Spinal cord (tissue), 10 donors: ENCODE data around the gene ELAVL1. TPM values are rescaled to one million over a fixed set of nuclear protein-coding genes. Genes with fewer than 3 reads are reported as not detected.
A peak's percentile ranks its signal among the peaks of the same experiment; 100 is the strongest.

ENCODE experiments used
- DNase-seq, 6 donors: peaks; one replicate each; pipeline versions ENCODE4 v3.0.0 to v3.0.0-alpha.2; 2013 to 2015; ENCODE audit warnings: low spot score in 6 of 6, low read depth in 4 of 6
- H3K27ac ChIP-seq: one replicate; pipeline ENCODE4 v1.5.1; 2013; ENCODE audit warnings: low read depth, low read length, control low read depth
- H3K27me3 ChIP-seq: one replicate; pipeline ENCODE4 v1.6.1; 2013; ENCODE audit warnings: low read length; ENCODE audit not compliant: control insufficient read depth, insufficient read depth
- H3K36me3 ChIP-seq: one replicate; pipeline ENCODE4 v1.6.1; 2013; ENCODE audit warnings: low read length; ENCODE audit not compliant: control insufficient read depth, insufficient read depth
- H3K4me1 ChIP-seq: one replicate; pipeline ENCODE4 v1.6.1; 2013; ENCODE audit warnings: low read length; ENCODE audit not compliant: control insufficient read depth, insufficient read depth
- H3K4me3 ChIP-seq: one replicate; pipeline ENCODE4 v1.5.1; 2013; ENCODE audit warnings: low read depth, low read length, control low read depth
- H3K9me3 ChIP-seq: one replicate; pipeline ENCODE4 v1.6.1; 2013; ENCODE audit warnings: low read length; ENCODE audit not compliant: control insufficient read depth, insufficient read depth
- WGBS: methylation state at CpG from one replicate; pipeline ENCODE4 v1.1.5; 2013; ENCODE audit warnings: missing lambda C conversion rate; ENCODE audit not compliant: insufficient coverage; 5-methylcytosine and 5-hydroxymethylcytosine counted together
- long read RNA-seq, 4 donors: transcript quantifications; one replicate each; lab custom pipeline, GENCODE V29; 2026
- polyA plus RNA-seq, 2 donors: library from polyadenylated mRNA; unstranded; fragments of 120-200 nt; gene quantifications; one replicate each; pipeline ENCODE4 v1.2.1, GENCODE V29; 2013; ENCODE audit not compliant: insufficient read length in 2 of 2
- total RNA-seq, 2 donors: library from RNA; depleted of rRNA in 1 of 2; stranded (reverse); fragments of 120-200 nt in 1 of 2; fragments of >200 nt in 1 of 2; gene quantifications; one replicate each; pipeline versions ENCODE4 v1.2.3 to v1.2.4, GENCODE V29; 2013 to 2014
- donor health status: healthy.

ELAVL1 gene
- total RNA-seq: 10 to 100 TPM; 27.2 to 51.0 TPM
- polyA plus RNA-seq: 10 to 100 TPM; 58.6 to 62.9 TPM
- long read RNA-seq, donor 1, full-length matches to known transcripts: 17 of 17 reads
- long read RNA-seq, donor 1, partial matches to known transcripts: 0 of 17 reads
- long read RNA-seq, donor 1, other reads (novel, unspliced or antisense): 0 of 17 reads
- long read RNA-seq, donor 2, full-length matches to known transcripts: 14 of 14 reads
- long read RNA-seq, donor 2, partial matches to known transcripts: 0 of 14 reads
- long read RNA-seq, donor 2, other reads (novel, unspliced or antisense): 0 of 14 reads
- long read RNA-seq, donor 3, full-length matches to known transcripts: 11 of 16 reads
- long read RNA-seq, donor 3, partial matches to known transcripts: 5 of 16 reads
- long read RNA-seq, donor 3, other reads (novel, unspliced or antisense): 0 of 16 reads
- long read RNA-seq, donor 4, full-length matches to known transcripts: 18 of 23 reads
- long read RNA-seq, donor 4, partial matches to known transcripts: 5 of 23 reads
- long read RNA-seq, donor 4, other reads (novel, unspliced or antisense): 0 of 23 reads

DNA sequence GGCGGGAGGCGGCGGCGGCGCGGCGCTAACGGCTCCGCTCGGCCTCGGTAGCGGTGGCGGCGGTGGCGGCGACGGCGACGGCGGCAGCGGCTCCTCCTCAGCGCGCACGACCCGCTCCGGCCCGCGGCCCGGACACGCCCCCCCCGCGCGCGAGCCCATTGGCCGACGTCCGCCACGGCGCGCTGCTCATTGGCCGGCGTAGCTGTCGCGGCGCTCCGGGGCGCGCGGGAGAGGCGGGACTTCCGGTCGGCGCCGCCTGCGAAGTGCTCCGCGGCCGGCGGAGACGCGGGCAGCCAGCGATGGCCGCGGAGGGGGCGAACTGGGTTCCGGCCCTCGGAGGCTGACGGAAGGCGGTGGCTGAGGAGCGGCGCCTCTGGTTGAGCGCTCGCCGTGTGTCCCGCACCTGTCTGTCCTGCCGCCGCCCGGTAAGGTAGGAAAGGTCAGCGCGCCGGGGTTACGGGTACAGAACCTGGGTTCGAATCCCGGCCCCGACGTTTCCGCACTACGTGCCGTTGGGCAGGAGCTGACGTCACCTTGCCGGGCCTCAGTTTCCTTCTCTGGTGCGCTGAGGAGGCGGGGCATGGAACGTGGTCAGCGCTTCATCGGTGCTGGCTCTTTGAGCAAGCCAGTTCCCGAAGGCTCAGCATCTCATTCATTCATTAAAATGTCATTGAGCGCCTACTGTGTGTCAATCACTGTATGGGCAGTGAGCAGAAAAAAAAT is at the start of gene ELAVL1:
ELAVL1 (minus strand) TSS at position 108 of the 723 bp plus-strand sequence. CDS start 13,826 bp downstream, outside the sequence.
- under 1% methylated on average over 95 of the region's 98 CpGs for WGBS
- peak within 1 kb of the TSS; percentile 81 for H3K4me3 ChIP-seq
- H3K9me3 ChIP-seq: no peaks in the 10 kb centered on the region
- H3K4me1 ChIP-seq: peaks cover 41% of the 10 kb centered on the region
- peaks cover 29% of the 10 kb centered on the region for H3K36me3 ChIP-seq
- DNase-seq: peak; percentile 53 to 97 (median 84)
- H3K27ac ChIP-seq: peak within 1 kb of the TSS; percentile 64
- H3K27me3 ChIP-seq: no peaks in the 10 kb centered on the region

DNA sequence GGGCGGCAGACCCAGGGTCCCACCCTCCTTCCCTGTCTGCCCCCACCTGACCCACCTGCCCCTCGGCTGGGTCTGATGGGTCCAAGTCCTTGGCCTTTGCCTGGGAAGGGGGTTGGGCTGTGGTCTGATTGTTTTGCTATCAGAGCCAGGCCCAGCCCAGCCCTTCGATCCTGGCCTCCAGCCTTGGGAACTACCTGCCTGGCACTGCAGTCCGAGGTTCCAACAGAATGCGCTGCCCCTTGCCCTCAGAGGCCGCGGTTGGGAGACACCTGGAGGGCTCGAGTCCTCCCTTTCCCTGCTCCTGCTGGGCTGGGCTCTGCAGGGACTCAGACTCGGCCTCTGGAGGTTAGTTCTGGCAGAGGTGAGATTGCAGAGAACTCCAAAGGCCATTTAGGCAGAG is 48.7 kb upstream of the ELAVL1 start:
- H3K4me3 ChIP-seq: no peak overlapping the region
- H3K4me1 ChIP-seq: peaks cover 12% of the 10 kb centered on the region
- H3K9me3 ChIP-seq: no peaks in the 10 kb centered on the region
- DNase-seq: no peak
- peaks cover 3% of the 10 kb centered on the region for H3K36me3 ChIP-seq
- no peak overlapping the region for H3K27ac ChIP-seq
- 49% methylated on average over 7 of the region's 9 CpGs for WGBS
- H3K27me3 ChIP-seq: peaks cover 2% of the 10 kb centered on the region

DNA sequence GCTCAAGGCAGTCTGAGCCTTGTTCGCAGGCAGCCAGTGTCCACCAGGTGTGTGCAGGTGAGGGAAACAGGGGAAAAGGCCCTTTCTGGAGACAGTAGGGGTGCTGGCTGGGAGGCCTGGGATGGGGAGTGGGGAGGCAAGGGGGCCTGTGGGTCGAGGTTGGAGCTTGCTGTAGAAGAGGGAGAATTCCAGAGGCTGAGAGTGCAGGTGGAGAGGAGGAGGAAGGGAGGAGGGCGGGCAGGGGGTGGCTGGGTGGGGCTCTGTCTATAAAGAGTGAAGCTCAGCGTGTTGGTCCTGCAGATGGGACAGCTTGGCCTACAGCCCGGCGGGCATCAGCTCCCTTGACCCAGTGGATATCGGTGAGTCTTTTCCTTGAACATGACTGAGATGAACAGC is 47.0 kb upstream of the ELAVL1 start, which contains the start of gene CCL25:
CCL25 (plus strand) TSS at position 297 of the 396 bp plus-strand sequence. CDS start 290 bp downstream, outside the sequence.
- H3K4me1 ChIP-seq: peaks cover 12% of the 10 kb centered on the region
- H3K27ac ChIP-seq: no peak within 1 kb of the TSS
- DNase-seq: no peak
- peaks cover 2% of the 10 kb centered on the region for H3K27me3 ChIP-seq
- H3K36me3 ChIP-seq: peaks cover 3% of the 10 kb centered on the region
- no peaks in the 10 kb centered on the region for H3K9me3 ChIP-seq
- WGBS: 67% methylated on average over 2 of the region's 7 CpGs
- H3K4me3 ChIP-seq: no peak within 1 kb of the TSS

DNA sequence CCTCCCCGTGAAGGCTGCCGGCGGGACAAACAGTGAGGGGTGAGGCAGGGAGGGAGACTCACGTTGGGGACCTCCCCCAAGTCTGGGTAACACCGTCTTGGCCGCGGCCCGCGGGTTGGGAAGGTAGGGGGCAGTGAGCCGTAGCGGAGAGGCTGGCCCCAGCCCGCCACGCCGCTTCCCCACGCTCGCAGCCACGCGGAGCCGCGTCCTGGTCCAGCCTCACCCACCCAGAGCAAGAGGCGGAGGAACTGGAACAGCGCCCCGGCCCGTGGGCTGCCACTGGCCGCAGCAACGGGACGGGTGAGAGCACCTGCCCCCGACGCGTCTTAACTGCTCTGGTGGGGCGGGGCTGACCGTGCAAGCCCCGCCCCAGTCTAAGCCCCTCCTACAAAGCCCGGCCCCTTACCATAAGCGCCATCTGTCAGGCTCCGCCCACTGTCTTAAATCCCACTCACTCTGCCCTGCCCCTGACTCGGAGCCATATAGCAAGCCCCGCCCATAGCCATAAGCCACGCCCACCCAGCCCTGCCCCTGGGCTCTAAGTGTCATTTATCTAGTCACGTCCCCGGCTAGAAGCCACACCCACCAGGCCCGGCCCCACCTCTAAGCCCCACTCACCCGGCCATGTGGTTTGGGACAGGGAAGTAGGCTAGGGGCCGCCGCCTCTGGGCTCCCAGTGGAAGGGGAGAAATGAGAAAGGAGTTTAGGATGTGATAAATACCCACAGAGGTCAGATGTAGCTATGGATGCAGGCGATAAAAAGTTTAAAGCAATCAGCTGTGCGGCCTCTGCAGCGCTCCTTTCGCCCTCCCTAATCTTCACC is 45.0 kb upstream of the ELAVL1 start:
- DNase-seq: peak; percentile 26 to 94 (median 53)
- whole genome bisulfite sequencing: 4% methylated on average over 38 of the region's 49 CpGs
- Histone ChIP-seq H3K4me3 (peak overlapping the region; percentile 26), H3K36me3 (no peaks in the 10 kb centered on the region), H3K4me1 (peaks cover 15% of the 10 kb centered on the region), H3K9me3 (no peaks in the 10 kb centered on the region), H3K27ac (no peak overlapping the region), H3K27me3 (peaks cover 2% of the 10 kb centered on the region)

DNA sequence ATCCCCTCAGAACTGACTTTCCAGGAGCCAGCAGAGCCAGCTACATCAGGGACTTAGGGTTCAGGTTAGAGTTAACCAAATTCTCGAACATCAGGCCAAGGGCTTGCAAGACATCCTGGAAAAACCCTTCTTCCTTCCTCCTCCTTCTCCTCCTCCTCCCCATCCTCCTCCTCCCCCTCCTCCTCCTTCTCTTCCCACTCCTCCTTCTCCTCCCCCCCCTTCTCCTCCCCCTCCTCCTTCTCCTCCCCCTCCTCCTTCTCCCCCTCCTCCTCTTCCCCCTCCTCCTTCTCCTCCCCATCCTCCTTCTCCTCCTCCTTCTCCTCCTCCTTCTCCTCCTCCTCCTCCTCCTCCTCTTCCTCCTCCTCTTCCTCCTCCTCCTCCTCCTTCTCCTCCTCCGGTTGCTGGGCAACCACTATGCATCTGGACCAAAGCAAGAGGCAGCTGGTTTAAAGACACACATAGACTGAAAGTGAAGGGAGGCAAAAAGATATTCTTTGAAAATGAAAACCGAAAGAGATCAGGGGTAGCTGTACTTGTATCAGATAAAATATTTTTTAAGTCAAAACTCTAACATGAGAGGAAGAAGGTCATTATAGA is 41.2 kb upstream of the ELAVL1 start:
- Histone ChIP-seq H3K27ac (no peak overlapping the region), H3K36me3 (no peaks in the 10 kb centered on the region), H3K4me1 (peaks cover 15% of the 10 kb centered on the region), H3K9me3 (no peaks in the 10 kb centered on the region), H3K27me3 (peaks cover 2% of the 10 kb centered on the region), H3K4me3 (no peak overlapping the region)
- DNase-seq: no peak
- WGBS: no CpG with 5 or more reads among the region's 3 CpGs

DNA sequence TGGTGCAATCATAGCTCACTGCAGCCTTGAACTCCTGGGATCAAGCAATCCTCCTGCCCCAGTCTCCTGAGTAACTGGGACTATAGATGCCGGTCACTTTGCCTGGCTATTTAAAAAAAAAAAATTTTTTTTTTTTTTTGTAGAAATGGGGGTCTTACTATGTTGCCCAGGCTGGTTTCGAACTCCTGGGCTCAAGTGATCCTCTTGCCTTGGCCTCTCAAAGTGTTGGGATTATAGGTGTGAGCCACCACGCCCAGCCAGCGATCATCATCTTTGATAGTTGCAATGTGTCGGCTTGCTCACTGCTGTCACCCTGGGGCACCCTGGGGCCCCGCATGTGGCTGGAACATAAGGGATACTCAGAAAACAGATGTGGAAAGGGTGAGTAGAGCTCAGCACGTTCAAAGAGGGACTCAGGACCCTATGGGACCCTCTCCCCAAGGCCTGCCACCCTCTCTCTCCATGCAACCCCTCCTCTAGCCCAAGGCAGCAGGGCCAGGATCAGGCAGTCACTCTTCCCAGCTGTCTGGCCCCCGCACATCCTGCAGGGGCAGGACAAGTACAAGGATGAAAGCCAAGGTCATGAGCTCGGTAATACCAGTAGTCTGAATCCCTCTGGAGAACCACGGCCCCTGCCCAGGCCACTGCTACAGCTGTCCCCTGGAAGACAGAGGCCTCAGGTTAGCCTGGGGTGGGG is 40.6 kb upstream of the ELAVL1 start:
- WGBS: 72% methylated on average over 8 of the region's 10 CpGs
- H3K4me3 ChIP-seq: no peak overlapping the region
- H3K27me3 ChIP-seq: peaks cover 2% of the 10 kb centered on the region
- no peaks in the 10 kb centered on the region for H3K9me3 ChIP-seq
- no peaks in the 10 kb centered on the region for H3K36me3 ChIP-seq
- H3K27ac ChIP-seq: no peak overlapping the region
- H3K4me1 ChIP-seq: peaks cover 15% of the 10 kb centered on the region
- DNase-seq: no peak

DNA sequence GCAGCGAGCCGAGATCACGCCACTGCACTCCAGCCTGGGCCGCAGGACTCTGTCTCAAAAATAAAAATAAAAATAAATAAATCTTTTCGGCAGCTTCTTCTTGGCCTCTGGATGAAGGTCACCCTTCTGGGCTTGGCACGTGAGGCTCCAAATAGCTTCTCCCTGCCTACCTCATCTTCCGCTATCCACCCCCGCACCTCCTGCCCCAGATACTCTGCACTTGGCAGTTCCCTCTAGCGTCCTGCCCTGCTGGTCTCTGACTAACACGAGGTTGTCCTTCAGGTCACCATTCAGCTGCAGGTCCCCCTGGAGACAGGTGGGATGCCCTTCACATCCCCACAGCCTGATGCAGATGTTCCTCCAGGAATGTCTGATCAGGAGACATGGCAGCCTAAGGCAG is 38.6 kb upstream of the ELAVL1 start:
- peaks cover 3% of the 10 kb centered on the region for H3K4me1 ChIP-seq
- no peak overlapping the region for H3K27ac ChIP-seq
- no peaks in the 10 kb centered on the region for H3K9me3 ChIP-seq
- no peak for DNase-seq
- WGBS: 86% methylated on average over 7 of the region's 10 CpGs
- no peaks in the 10 kb centered on the region for H3K36me3 ChIP-seq
- no peaks in the 10 kb centered on the region for H3K27me3 ChIP-seq
- H3K4me3 ChIP-seq: no peak overlapping the region

DNA sequence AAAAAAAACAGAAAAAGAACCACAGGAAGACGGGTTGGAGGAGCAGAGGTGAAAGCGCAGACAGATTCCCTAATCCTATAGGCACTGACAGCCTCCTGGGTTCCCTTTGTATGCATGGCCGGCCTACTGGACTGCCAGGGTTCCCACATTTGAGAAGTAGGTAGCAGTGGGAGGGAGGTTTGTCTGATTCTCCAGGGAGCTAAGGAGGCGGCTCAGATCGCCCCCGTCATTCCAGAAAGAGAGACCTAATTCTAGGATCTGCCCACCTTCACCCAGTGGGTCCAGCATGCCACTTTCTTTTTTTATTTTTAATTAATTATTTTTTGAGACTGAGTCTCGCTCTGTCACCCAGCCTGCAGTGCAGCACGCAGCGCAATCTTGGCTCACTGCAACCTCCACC is 37.5 kb upstream of the ELAVL1 start:
- H3K27ac ChIP-seq: no peak overlapping the region
- H3K9me3 ChIP-seq: no peaks in the 10 kb centered on the region
- H3K36me3 ChIP-seq: no peaks in the 10 kb centered on the region
- no peak for DNase-seq
- H3K4me1 ChIP-seq: peaks cover 3% of the 10 kb centered on the region
- WGBS: 95% methylated on average over 4 of the region's 9 CpGs
- H3K4me3 ChIP-seq: no peak overlapping the region
- H3K27me3 ChIP-seq: no peaks in the 10 kb centered on the region
